HG02840 (cell line): ENCODE data around the gene CCDC154.

Experiments used
- ATAC-seq: cut with Tn5 transposase; IDR thresholded peaks from one replicate; pipeline ENCODE4 v1.9.1; 2021; ENCODE audit warnings: mild to moderate bottlenecking, moderate library complexity, moderate number of reproducible peaks; ENCODE audit not compliant: unreplicated experiment, low FRiP score

CCDC154 gene

DNA sequence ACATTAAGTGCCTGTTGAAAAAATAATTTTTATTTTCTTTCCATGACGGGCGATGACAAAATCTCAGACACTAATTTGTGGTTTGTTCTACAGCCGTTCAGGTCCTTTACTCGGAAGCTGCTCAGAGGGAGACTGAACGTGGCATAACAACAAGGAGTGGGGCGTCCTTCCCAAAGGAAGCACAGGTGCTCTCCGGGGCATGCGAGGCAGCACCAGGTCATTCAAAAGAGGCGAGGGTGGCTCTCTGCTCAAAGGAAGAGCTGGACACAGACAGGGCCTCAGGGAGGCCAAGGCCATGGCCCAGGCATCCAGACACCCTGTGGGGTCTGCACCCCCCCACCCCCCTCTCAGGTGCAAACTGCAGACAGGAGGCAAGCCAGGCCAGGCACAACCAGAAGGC, 46.0 kb downstream of the CCDC154 start:
- no peak for ATAC-seq

DNA sequence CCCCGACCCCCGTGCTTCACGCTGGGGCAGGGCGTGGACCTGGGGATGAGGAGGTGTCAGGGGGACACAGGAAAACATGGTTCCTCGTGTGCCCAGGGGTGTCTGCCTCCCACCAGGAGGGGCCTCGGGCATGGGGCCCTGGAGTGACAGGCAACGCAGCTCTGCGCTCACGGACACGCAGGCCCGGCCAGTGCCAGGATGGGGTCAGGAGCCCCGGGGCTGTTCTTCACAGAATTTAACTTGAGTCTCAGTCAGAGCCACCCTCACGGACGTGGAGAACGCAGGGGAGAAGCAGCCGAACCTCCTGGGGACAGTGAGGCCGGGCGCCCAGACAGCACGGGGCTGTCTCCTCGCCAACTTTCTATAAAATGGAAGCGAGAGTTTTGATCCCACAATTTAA, 46.6 kb downstream of the CCDC154 start:
- ATAC-seq, result no peak

DNA sequence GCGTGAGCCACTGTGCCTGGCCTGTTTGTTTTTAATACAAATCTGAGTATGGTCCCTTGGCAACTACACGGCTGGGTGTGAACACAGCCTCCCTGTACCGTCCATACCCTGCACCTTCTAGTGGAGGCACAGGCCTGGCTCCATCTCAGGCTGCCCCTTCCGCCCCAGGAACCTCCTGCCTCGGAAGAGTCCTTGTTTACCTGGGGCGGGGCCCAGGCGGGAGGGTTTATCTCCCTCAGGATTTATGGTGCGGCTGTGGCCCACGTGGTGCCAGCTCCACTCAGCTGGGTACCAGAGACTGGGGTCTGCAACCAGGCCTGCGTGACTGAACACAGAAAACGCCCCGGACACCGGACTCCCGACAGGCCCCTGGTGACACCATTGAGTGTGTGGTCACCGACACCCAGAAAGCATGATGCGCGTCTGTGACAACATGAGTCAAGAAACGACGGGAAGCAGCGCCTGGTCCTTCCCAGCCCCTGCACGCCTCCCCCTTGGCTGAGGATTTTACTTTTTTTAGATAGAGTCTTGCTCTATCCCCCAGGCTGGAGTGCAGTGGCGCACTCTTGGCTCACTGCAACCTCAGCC, 48.8 kb downstream of the CCDC154 start:
- ATAC-seq, result no peak

DNA sequence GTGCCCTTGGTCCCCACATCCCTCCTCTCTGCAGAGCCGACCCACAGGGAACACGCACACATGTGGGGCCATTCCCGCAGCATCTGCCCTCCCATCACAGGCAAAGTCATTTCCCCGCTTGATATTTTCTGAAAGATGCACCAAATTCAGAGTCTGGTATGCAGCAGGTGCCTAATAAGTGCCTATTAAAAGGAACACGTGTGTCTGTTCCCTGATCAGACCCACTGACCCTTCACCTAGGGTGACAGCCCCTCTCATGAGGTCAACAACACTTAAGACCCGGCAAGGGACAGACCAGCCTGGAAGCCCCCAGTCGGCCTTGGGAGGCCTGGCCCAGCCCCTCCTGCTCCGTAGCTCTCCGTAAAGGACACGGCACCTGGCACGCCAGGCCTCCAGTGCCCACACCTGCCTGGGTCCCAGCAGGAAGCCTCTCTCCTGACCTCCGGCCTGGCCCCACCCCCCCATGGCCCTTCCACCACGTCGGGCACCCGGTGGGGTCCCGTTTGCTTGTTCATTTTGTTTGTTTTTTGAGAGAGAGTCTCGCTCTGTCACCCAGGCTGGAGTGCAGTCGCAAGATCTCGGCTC, 49.9 kb downstream of the CCDC154 start:
- ATAC-seq, result no peak

DNA sequence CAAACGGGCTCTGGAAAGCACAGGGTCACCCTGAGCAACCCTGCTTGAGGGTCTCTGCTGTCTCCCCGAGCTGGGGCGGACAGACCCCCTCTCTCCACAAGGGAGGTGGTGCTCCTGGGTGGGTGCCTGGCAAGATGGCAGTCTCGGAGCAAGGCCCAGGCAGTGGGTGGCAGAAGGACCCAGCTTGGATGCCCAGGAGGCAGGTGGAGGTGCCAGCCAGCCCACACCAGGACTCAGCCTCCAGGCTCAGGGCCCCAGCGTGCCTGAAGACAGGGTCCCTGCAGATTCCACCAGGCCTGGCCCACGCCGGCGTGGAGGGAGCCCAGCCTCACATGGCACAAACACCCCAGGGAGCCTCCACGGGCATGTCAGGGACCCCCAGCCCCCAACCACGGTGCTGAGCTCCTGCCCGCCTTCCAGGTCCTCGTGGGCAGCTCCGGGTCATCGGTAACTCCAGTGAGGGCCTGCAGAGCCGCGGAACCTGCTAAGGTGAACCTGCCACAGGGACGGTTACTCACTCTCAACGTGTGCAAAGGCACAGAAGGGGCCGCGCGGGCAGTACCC, 50.7 kb downstream of the CCDC154 start:
- ATAC-seq, result no peak

DNA sequence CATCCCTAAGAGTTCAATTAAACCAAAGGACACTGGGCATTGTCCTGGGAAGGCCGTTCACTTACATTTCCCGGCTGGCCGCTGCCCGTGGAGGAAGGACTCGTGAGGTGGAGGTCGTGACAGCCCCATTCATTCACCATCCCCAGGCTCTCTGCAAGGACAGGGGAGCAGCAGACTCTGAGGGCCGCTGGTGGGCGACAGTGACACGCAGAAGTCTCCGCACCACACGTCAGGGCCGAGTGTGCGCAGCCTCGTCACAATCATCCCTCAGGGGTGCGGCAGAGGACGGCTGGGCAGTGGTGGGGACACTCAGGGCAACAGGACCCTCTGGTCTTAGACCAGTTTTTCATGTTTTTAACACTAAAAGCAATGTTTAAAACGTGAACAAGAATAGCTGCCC, 51.5 kb downstream of the CCDC154 start:
- no peak for ATAC-seq

DNA sequence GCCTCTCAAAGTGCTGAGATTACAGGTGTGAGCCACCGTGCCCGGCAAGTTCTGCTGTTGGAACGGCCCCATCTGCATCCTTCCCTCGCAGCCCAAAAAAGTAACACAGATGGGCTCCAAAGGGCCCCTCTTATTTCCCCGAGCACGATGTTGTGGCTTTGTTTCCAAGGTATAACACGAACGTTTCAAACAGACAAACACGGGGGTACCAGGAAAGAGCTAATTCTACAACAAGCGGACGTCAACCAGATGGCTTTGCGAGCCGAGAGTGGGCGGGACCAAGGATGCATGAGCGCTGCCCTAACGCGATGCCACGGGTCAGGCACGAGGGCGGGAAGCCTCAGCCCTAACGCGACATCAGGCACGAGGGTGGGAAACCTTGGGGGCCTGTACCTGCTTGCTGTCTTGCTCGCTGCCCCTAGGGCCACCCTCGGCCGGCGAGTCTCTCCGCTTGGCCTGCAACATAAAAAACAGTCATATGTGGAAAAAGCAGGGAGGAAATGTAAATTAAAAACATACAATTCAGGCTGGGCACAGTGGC, 54.0 kb downstream of the CCDC154 start:
- ATAC-seq, result no peak

DNA sequence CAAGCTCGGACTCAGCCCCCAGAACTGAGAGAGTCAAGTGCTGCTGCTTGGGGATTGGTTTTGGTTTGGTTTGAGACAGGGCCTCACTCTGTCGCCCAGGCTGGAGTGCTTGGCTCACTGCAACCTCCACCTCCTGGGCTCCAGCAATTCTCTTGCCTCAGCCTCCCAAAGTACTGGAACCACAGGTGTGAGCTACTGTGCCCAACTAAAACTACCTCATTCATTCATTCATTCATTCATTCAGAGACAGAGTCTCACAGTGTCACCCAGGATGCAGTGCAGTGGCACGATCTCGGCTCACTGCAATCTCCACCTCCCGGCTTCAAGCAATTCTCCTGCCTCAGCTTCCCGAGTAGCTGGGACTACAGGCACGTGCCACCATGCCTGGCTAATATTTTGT, 54.6 kb downstream of the CCDC154 start:
- no peak for ATAC-seq

DNA sequence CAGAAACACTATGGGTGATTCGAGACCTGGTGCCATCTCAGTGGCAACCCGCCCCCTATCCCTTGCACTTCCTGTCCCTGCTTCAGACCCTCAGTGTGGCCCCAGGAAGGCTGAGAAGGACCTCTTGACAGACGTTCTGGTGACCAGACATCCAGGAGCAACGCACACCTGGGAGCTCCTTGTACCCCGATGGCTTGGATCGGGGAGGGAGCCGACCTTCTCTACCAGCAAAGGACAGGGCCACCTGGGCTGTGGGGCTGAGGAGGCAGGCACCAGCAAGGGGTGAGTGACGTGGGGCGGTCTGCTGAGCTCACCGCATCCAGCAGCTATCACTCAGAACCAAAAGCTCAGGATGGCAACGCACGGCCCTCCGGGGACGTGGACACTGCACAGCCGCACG, 57.0 kb downstream of the CCDC154 start:
- no peak for ATAC-seq

DNA sequence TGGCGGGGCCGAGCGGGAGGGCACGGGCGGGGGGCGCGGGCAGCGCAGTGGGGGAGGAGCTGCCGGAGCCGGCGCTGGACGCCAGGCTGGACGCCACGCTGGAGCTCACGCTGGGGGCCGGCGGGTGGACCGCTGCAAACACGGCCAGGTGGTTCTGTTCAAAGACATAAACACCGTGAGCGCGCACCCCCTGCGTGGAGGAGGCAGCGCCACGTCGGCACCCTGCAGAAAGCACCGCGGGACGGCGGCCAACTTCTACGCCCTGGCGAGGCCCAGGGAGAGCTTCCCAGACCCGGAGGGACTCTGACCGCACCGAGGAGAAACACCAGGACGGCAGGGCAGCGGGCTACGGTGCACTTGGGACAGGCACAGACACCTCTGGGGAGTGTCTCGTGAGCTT, 59.1 kb downstream of the CCDC154 start:
- ATAC-seq, result no peak
